Measurements from ENCODE around the gene COL1A2.

COL1A2 gene

GRCh38 chr7:94414481-94414880 is 19.8 kb downstream of the COL1A2 start:
- DNase-seq (ENCODE audit: low spot score in 2 of 2) = no peak
- no peak overlapping the region for H3K4me3 Mint-ChIP-seq
- no peak for ATAC-seq

GRCh38 chr7:94414980-94415379 is 20.3 kb downstream of the COL1A2 start:
- H3K27ac Mint-ChIP-seq = no peak overlapping the region
- no peaks in the 10 kb centered on the region for H3K9me3 Mint-ChIP-seq

More at GRCh38 chr7:94414481-94414880, 19.8 kb downstream of the COL1A2 start:
- Mint-ChIP-seq H3K9me3 (no peaks in the 10 kb centered on the region), H3K36me3 (no peaks in the 10 kb centered on the region), H3K4me1 (no peaks in the 10 kb centered on the region), H3K27ac (no peak overlapping the region)

GRCh38 chr7:94417306-94417705 is 22.6 kb downstream of the COL1A2 start:
- Mint-ChIP-seq H3K4me1 (no peaks in the 10 kb centered on the region), H3K27ac (no peak overlapping the region), H3K4me3 (no peak overlapping the region), H3K9me3 (no peaks in the 10 kb centered on the region), H3K36me3 (no peaks in the 10 kb centered on the region)
- DNase-seq (ENCODE audit: low spot score in 2 of 2) (no peak), ATAC-seq (peak; percentile 24)

More at GRCh38 chr7:94414980-94415379, 20.3 kb downstream of the COL1A2 start:
- Mint-ChIP-seq H3K4me1 (no peaks in the 10 kb centered on the region), H3K36me3 (no peaks in the 10 kb centered on the region), H3K4me3 (no peak overlapping the region)
- ATAC-seq (no peak), DNase-seq (ENCODE audit: low spot score in 2 of 2) (no peak)

- no peaks in the 10 kb centered on the region for H3K4me1 Mint-ChIP-seq
- no peak for DNase-seq (ENCODE audit: low spot score in 2 of 2)
- no peak overlapping the region for H3K4me3 Mint-ChIP-seq
- no peak for ATAC-seq
- no peaks in the 10 kb centered on the region for H3K36me3 Mint-ChIP-seq
- no peaks in the 10 kb centered on the region for H3K9me3 Mint-ChIP-seq
- H3K27ac Mint-ChIP-seq = no peak overlapping the region
Observed at GRCh38 chr7:94417901-94418300, 23.2 kb downstream of the COL1A2 start.

- Mint-ChIP-seq H3K9me3 (no peaks in the 10 kb centered on the region), H3K36me3 (no peaks in the 10 kb centered on the region), H3K4me3 (no peak overlapping the region), H3K27ac (no peak overlapping the region), H3K4me1 (no peaks in the 10 kb centered on the region)
- DNase-seq (ENCODE audit: low spot score in 2 of 2) (no peak), ATAC-seq (no peak)
Observed at GRCh38 chr7:94418851-94419250, 24.2 kb downstream of the COL1A2 start.

- DNase-seq (ENCODE audit: low spot score in 2 of 2) = no peak
- ATAC-seq = no peak
- Mint-ChIP-seq H3K27ac (no peak overlapping the region), H3K4me3 (no peak overlapping the region), H3K36me3 (no peaks in the 10 kb centered on the region), H3K9me3 (no peaks in the 10 kb centered on the region), H3K4me1 (no peaks in the 10 kb centered on the region)
Observed at GRCh38 chr7:94420328-94420727, 25.6 kb downstream of the COL1A2 start.

GRCh38 chr7:94421681-94422080 is 27.0 kb downstream of the COL1A2 start:
- no peaks in the 10 kb centered on the region for H3K4me1 Mint-ChIP-seq
- ATAC-seq (no peak), DNase-seq (ENCODE audit: low spot score in 2 of 2) (no peak)
- H3K36me3 Mint-ChIP-seq = no peaks in the 10 kb centered on the region
- no peak overlapping the region for H3K27ac Mint-ChIP-seq
- no peaks in the 10 kb centered on the region for H3K9me3 Mint-ChIP-seq
- no peak overlapping the region for H3K4me3 Mint-ChIP-seq

GRCh38 chr7:94422136-94422535 is 27.4 kb downstream of the COL1A2 start:
- H3K36me3 Mint-ChIP-seq = no peaks in the 10 kb centered on the region
- H3K4me1 Mint-ChIP-seq = no peaks in the 10 kb centered on the region

GRCh38 chr7:94422827-94423460 is 28.2 kb downstream of the COL1A2 start:
- Mint-ChIP-seq H3K4me3 (no peak overlapping the region), H3K36me3 (no peaks in the 10 kb centered on the region), H3K4me1 (no peaks in the 10 kb centered on the region), H3K27ac (no peak overlapping the region), H3K9me3 (no peaks in the 10 kb centered on the region)
- DNase-seq (ENCODE audit: low spot score in 2 of 2) (no peak), ATAC-seq (no peak)

More at GRCh38 chr7:94422136-94422535, 27.4 kb downstream of the COL1A2 start:
- Mint-ChIP-seq H3K9me3 (no peaks in the 10 kb centered on the region), H3K27ac (no peak overlapping the region), H3K4me3 (no peak overlapping the region)
- DNase-seq (ENCODE audit: low spot score in 2 of 2) (no peak), ATAC-seq (no peak)

GRCh38 chr7:94423863-94424735 is 29.4 kb downstream of the COL1A2 start:
- no peak overlapping the region for H3K27ac Mint-ChIP-seq
- H3K4me1 Mint-ChIP-seq = no peaks in the 10 kb centered on the region
- no peaks in the 10 kb centered on the region for H3K36me3 Mint-ChIP-seq
- no peak for ATAC-seq
- H3K4me3 Mint-ChIP-seq = no peak overlapping the region
- no peak for DNase-seq (ENCODE audit: low spot score in 2 of 2)
- no peaks in the 10 kb centered on the region for H3K9me3 Mint-ChIP-seq

- DNase-seq (ENCODE audit: low spot score in 2 of 2) (no peak), ATAC-seq (peak; percentile 26)
- H3K36me3 Mint-ChIP-seq = no peaks in the 10 kb centered on the region
- H3K27ac Mint-ChIP-seq = no peak overlapping the region
- H3K9me3 Mint-ChIP-seq = no peaks in the 10 kb centered on the region
- no peak overlapping the region for H3K4me3 Mint-ChIP-seq
- H3K4me1 Mint-ChIP-seq = no peaks in the 10 kb centered on the region
Observed at GRCh38 chr7:94425546-94425945, 30.9 kb downstream of the COL1A2 start.

- H3K4me3 Mint-ChIP-seq = no peak overlapping the region
- no peaks in the 10 kb centered on the region for H3K36me3 Mint-ChIP-seq
- H3K27ac Mint-ChIP-seq = no peak overlapping the region
- DNase-seq (ENCODE audit: low spot score in 2 of 2) (no peak), ATAC-seq (no peak)
- H3K4me1 Mint-ChIP-seq = no peaks in the 10 kb centered on the region
- H3K9me3 Mint-ChIP-seq = no peaks in the 10 kb centered on the region
Observed at GRCh38 chr7:94426980-94427875, 32.5 kb downstream of the COL1A2 start.

GRCh38 chr7:94429153-94429552 is 34.5 kb downstream of the COL1A2 start:
- Mint-ChIP-seq H3K27ac (no peak overlapping the region), H3K36me3 (no peaks in the 10 kb centered on the region), H3K4me1 (no peaks in the 10 kb centered on the region), H3K9me3 (no peaks in the 10 kb centered on the region), H3K4me3 (no peak overlapping the region)
- no peak for ATAC-seq
- no peak for DNase-seq (ENCODE audit: low spot score in 2 of 2)

- H3K4me3 Mint-ChIP-seq = no peak overlapping the region
- no peak overlapping the region for H3K27ac Mint-ChIP-seq
- ATAC-seq = no peak
- H3K9me3 Mint-ChIP-seq = no peaks in the 10 kb centered on the region
- H3K4me1 Mint-ChIP-seq = no peaks in the 10 kb centered on the region
- H3K36me3 Mint-ChIP-seq = no peaks in the 10 kb centered on the region
- DNase-seq (ENCODE audit: low spot score in 2 of 2) = no peak
Observed at GRCh38 chr7:94431176-94431575, 36.5 kb downstream of the COL1A2 start.

- DNase-seq (ENCODE audit: low spot score in 2 of 2) = no peak
- ATAC-seq = no peak
- Mint-ChIP-seq H3K9me3 (no peaks in the 10 kb centered on the region), H3K4me3 (no peak overlapping the region), H3K4me1 (no peaks in the 10 kb centered on the region), H3K27ac (no peak overlapping the region), H3K36me3 (no peaks in the 10 kb centered on the region)
Observed at GRCh38 chr7:94431619-94432280, 37.1 kb downstream of the COL1A2 start.
